HEK293 (cell line): Measurements from ENCODE around the gene TNIK.

Source experiments
- CTCF ChIA-PET: fragments of 350-600 bp; formaldehyde crosslinking; extraction: SDS; loops from one replicate; lab custom pipeline; 2021; ENCODE audit warnings: antibody characterized with exemption; lab: Yijun Ruan, JAX
- POLR2A ChIA-PET: fragments of 300-600 bp; formaldehyde crosslinking; extraction: SDS; loops from one replicate; lab custom pipeline; 2020; ENCODE audit warnings: antibody characterized with exemption, inconsistent platforms; lab: Yijun Ruan, JAX
- H3K27ac ChIP-seq: fragments of 200-500 bp; sonication (Bioruptor generic); 2 replicates; pipeline ENCODE4 v1.5.1; 2014; ENCODE audit warnings: low read depth, low read length, control low read depth, inconsistent platforms; ENCODE audit errors: extremely low read depth
- H3K36me3 ChIP-seq, 2 experiments: fragments of 200-500 bp in 1 of 2; sonication (Bioruptor generic) in 1 of 2; 1 replicate in 1 of 2; 2 replicates in 1 of 2; pipeline ENCODE4 v1.5.1; 2014 to 2017; ENCODE audit warnings: inconsistent platforms in 2 of 2, low read length in 2 of 2; ENCODE audit not compliant: control insufficient read depth in 2 of 2, insufficient read depth in 1 of 2
- H3K4me1 ChIP-seq: fragments of 200-500 bp; sonication (Bioruptor generic); 2 replicates; pipeline ENCODE4 v1.5.1; 2014; ENCODE audit warnings: mild to moderate bottlenecking, low read length, inconsistent platforms; ENCODE audit not compliant: control insufficient read depth, insufficient read depth
- H3K4me3 ChIP-seq: 2 replicates; pipeline ENCODE4 v1.5.1; 2011; ENCODE audit warnings: low read depth, mild to moderate bottlenecking, control low read depth, low read length, moderate library complexity
- H3K9me3 ChIP-seq: fragments of 200-500 bp; sonication (Bioruptor generic); 2 replicates; pipeline ENCODE4 v1.5.1; 2014; ENCODE audit warnings: low read depth, low read length, inconsistent platforms; ENCODE audit not compliant: control insufficient read depth, insufficient read depth
- FEZF1 ChIP-seq: fragments of 450-650 bp; formaldehyde crosslinking; IDR thresholded peaks from 2 replicates; pipeline ENCODE4 v1.5.1; 2016; ENCODE audit warnings: missing biosample characterization, missing genetic modification characterization
- GLIS2 ChIP-seq: fragments of 450-650 bp; formaldehyde crosslinking; IDR thresholded peaks from 2 replicates; pipeline ENCODE4 v1.5.1; 2016; ENCODE audit warnings: missing biosample characterization, missing genetic modification characterization
- KLF1 ChIP-seq: fragments of 450-650 bp; formaldehyde crosslinking; IDR thresholded peaks from 2 replicates; pipeline ENCODE4 v1.5.1; 2016; ENCODE audit warnings: missing biosample characterization, missing genetic modification characterization
- ZFP37 ChIP-seq: fragments of 450-650 bp; formaldehyde crosslinking; IDR thresholded peaks from 2 replicates; pipeline ENCODE4 v1.5.1; 2016; ENCODE audit warnings: missing biosample characterization, missing genetic modification characterization
- ZNF132 ChIP-seq: fragments of 450-650 bp; formaldehyde crosslinking; IDR thresholded peaks from 2 replicates; pipeline ENCODE4 v1.5.1; 2017; ENCODE audit warnings: missing biosample characterization, missing genetic modification characterization, borderline replicate concordance
- ZNF155 ChIP-seq: fragments of 450-650 bp; formaldehyde crosslinking; IDR thresholded peaks from 2 replicates; pipeline ENCODE4 v1.5.1; 2016; ENCODE audit warnings: missing biosample characterization, missing genetic modification characterization
- ZNF157 ChIP-seq: fragments of 450-650 bp; formaldehyde crosslinking; IDR thresholded peaks from 2 replicates; pipeline ENCODE4 v1.5.1; 2016; ENCODE audit warnings: missing biosample characterization, missing genetic modification characterization
- ZNF266 ChIP-seq: fragments of 450-650 bp; formaldehyde crosslinking; IDR thresholded peaks from 2 replicates; pipeline ENCODE4 v1.5.1; 2016; ENCODE audit warnings: missing biosample characterization, missing genetic modification characterization, low read depth
- ZNF274 ChIP-seq, 2 experiments: fragments of 200-500 bp in 1 of 2; fragments of 450-650 bp in 1 of 2; sonication (Bioruptor generic) in 1 of 2; formaldehyde crosslinking in 1 of 2; IDR thresholded peaks; 2 replicates each; pipeline versions ENCODE4 v1.5.1 to v1.6.1; 2014 to 2016; ENCODE audit warnings: borderline replicate concordance in 1 of 2, inconsistent platforms in 1 of 2, low read length in 1 of 2, missing biosample characterization in 1 of 2, missing genetic modification characterization in 1 of 2
- ZNF324 ChIP-seq: fragments of 450-650 bp; formaldehyde crosslinking; IDR thresholded peaks from 2 replicates; pipeline ENCODE4 v1.5.1; 2016; ENCODE audit warnings: missing biosample characterization, missing genetic modification characterization
- ZNF391 ChIP-seq: fragments of 450-650 bp; formaldehyde crosslinking; IDR thresholded peaks from 2 replicates; pipeline ENCODE4 v1.5.1; 2016; ENCODE audit warnings: low read depth, missing biosample characterization, missing genetic modification characterization, borderline replicate concordance
- ZNF416 ChIP-seq: fragments of 450-650 bp; formaldehyde crosslinking; IDR thresholded peaks from 2 replicates; pipeline ENCODE4 v1.5.1; 2016; ENCODE audit warnings: missing biosample characterization, missing genetic modification characterization
- ZNF473 ChIP-seq: fragments of 450-650 bp; formaldehyde crosslinking; IDR thresholded peaks from 2 replicates; pipeline ENCODE4 v1.5.1; 2017; ENCODE audit warnings: missing biosample characterization, missing genetic modification characterization
- ZNF501 ChIP-seq: fragments of 450-650 bp; formaldehyde crosslinking; IDR thresholded peaks from 2 replicates; pipeline ENCODE4 v1.5.1; 2016; ENCODE audit warnings: missing biosample characterization, missing genetic modification characterization
- ZNF549 ChIP-seq: fragments of 450-650 bp; IDR thresholded peaks from 2 replicates; pipeline ENCODE4 v1.5.1; 2018; ENCODE audit warnings: missing biosample characterization, missing genetic modification characterization, mild to moderate bottlenecking, inconsistent platforms, moderate library complexity
- ZNF610 ChIP-seq: fragments of 450-650 bp; formaldehyde crosslinking; IDR thresholded peaks from 2 replicates; pipeline ENCODE4 v1.5.1; 2016; ENCODE audit warnings: missing biosample characterization, missing genetic modification characterization, borderline replicate concordance
- ZNF623 ChIP-seq: fragments of 450-650 bp; formaldehyde crosslinking; IDR thresholded peaks from 2 replicates; pipeline ENCODE4 v1.5.1; 2016; ENCODE audit warnings: missing biosample characterization, missing genetic modification characterization
- ZNF768 ChIP-seq: fragments of 450-650 bp; formaldehyde crosslinking; IDR thresholded peaks from 2 replicates; pipeline ENCODE4 v1.5.1; 2018; ENCODE audit warnings: missing biosample characterization, mild to moderate bottlenecking, missing genetic modification characterization
- ZNF830 ChIP-seq: fragments of 450-650 bp; IDR thresholded peaks from 2 replicates; pipeline ENCODE4 v1.5.0; 2018; ENCODE audit warnings: missing biosample characterization, missing genetic modification characterization, low read depth, mild to moderate bottlenecking, moderate library complexity
- TF ChIP-seq, protein P1 (sequence below): fragments of 450-650 bp; formaldehyde crosslinking; IDR thresholded peaks from 2 replicates; pipeline ENCODE4 v1.5.1; 2016; ENCODE audit warnings: missing biosample characterization, missing genetic modification characterization, borderline replicate concordance
- TF ChIP-seq, protein P2 (sequence below): IDR thresholded peaks from 2 replicates; pipeline ENCODE4 v1.6.1; 2011; ENCODE audit warnings: mild to moderate bottlenecking, low read depth, low read length, borderline replicate concordance
- TF ChIP-seq, protein P3 (sequence below): fragments of 450-650 bp; formaldehyde crosslinking; IDR thresholded peaks from 2 replicates; pipeline ENCODE4 v1.5.1; 2016; ENCODE audit warnings: missing biosample characterization, missing genetic modification characterization, borderline replicate concordance

TNIK gene

DNA sequence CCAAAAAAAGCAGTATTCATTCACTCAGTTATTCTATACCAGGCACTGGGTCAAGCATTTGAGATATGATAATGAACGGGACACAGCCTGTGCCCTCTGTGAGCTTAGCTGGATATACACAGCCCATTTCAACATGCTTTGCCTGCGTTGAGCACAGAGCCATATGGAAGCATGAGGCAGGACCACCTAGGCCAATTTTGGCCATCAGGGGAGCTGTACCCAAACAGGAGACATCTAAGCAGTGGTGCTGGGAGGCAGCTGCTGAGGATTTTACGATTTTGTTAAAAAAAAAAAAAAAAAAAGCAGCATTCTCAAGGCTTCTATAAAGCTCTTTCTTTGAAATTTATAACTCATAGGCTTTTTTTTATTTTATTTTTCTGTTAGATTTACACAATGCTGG, 346.5 kb downstream of the TNIK start:
- TF ChIP-seq, protein P1, sequence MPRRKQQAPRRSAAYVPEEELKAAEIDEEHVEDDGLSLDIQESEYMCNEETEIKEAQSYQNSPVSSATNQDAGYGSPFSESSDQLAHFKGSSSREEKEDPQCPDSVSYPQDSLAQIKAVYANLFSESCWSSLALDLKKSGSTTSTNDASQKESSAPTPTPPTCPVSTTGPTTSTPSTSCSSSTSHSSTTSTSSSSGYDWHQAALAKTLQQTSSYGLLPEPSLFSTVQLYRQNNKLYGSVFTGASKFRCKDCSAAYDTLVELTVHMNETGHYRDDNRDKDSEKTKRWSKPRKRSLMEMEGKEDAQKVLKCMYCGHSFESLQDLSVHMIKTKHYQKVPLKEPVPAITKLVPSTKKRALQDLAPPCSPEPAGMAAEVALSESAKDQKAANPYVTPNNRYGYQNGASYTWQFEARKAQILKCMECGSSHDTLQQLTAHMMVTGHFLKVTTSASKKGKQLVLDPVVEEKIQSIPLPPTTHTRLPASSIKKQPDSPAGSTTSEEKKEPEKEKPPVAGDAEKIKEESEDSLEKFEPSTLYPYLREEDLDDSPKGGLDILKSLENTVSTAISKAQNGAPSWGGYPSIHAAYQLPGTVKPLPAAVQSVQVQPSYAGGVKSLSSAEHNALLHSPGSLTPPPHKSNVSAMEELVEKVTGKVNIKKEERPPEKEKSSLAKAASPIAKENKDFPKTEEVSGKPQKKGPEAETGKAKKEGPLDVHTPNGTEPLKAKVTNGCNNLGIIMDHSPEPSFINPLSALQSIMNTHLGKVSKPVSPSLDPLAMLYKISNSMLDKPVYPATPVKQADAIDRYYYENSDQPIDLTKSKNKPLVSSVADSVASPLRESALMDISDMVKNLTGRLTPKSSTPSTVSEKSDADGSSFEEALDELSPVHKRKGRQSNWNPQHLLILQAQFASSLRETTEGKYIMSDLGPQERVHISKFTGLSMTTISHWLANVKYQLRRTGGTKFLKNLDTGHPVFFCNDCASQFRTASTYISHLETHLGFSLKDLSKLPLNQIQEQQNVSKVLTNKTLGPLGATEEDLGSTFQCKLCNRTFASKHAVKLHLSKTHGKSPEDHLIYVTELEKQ (tag by site-specific recombination) = no peak
- no peak for TF ChIP-seq ZNF830 (tag by site-specific recombination)
- no peak for TF ChIP-seq ZNF623 (tag by site-specific recombination)
- TF ChIP-seq ZFP37 (tag by site-specific recombination) = no peak
- no peak for TF ChIP-seq ZNF501 (tag by site-specific recombination)
- no peak for TF ChIP-seq ZNF157
- no peak for TF ChIP-seq KLF1 (tag by site-specific recombination)
- TF ChIP-seq FEZF1 = no peak
- no peak for TF ChIP-seq ZNF473 (tag by site-specific recombination)
- no peak for TF ChIP-seq ZNF155 (tag by site-specific recombination)
- no peak for TF ChIP-seq ZNF416 (tag by site-specific recombination)
- no peak for TF ChIP-seq GLIS2 (tag by site-specific recombination)
- TF ChIP-seq, all 188 proteins: peak for 0
- H3K9me3 ChIP-seq = no peaks in the 10 kb centered on the region
- ChIA-PET CTCF (interaction anchor here (0.5 to 1.2 kb wide), 7 partner anchors 9 to 680 kb away, joined by 3 to 4 read pairs (median 3); no protein-coding TSS in a partner anchor), POLR2A (interaction anchor here (0.6 kb wide), 1 partner anchor 244 kb away, joined by 3 read pairs; no protein-coding TSS in a partner anchor)
- H3K4me1 ChIP-seq = no peaks in the 10 kb centered on the region
- peaks cover 0 to 17% of the 10 kb centered on the region in 2 experiments; a peak in 2 of 3 replicates for H3K36me3 ChIP-seq
- no peak overlapping the region for H3K27ac ChIP-seq
- no peak overlapping the region for H3K4me3 ChIP-seq

DNA sequence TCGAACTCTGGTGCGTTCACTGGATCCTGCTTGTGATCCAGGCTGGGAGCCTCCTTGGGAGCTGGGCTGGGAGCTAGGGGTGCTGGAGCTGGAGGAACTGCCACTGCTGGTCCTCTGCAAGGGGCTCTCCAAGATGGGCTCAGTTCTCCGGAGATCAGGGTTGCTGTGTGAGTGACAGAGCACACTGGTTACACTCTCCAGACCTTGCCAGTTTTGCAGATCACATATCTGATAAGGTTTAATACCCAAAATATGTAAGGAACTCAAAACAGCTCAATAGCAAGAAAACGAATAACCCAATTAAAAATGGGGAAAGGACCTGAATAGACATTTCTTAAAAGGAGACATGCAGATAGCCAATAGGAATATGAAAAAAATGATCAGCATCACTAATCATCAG, 349.5 kb downstream of the TNIK start:
- ChIA-PET CTCF (no interaction called here), POLR2A (no interaction called here)
- peaks cover 0 to 24% of the 10 kb centered on the region in 2 experiments; a peak in 2 of 3 replicates for H3K36me3 ChIP-seq
- no peak for TF ChIP-seq ZNF610 (tag by site-specific recombination)
- TF ChIP-seq ZNF324 = no peak
- TF ChIP-seq ZNF549 (tag by site-specific recombination) = no peak
- no peak for TF ChIP-seq ZNF132 (tag by site-specific recombination)
- TF ChIP-seq, protein P2, sequence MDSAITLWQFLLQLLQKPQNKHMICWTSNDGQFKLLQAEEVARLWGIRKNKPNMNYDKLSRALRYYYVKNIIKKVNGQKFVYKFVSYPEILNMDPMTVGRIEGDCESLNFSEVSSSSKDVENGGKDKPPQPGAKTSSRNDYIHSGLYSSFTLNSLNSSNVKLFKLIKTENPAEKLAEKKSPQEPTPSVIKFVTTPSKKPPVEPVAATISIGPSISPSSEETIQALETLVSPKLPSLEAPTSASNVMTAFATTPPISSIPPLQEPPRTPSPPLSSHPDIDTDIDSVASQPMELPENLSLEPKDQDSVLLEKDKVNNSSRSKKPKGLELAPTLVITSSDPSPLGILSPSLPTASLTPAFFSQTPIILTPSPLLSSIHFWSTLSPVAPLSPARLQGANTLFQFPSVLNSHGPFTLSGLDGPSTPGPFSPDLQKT = no peak
- TF ChIP-seq, protein P3, sequence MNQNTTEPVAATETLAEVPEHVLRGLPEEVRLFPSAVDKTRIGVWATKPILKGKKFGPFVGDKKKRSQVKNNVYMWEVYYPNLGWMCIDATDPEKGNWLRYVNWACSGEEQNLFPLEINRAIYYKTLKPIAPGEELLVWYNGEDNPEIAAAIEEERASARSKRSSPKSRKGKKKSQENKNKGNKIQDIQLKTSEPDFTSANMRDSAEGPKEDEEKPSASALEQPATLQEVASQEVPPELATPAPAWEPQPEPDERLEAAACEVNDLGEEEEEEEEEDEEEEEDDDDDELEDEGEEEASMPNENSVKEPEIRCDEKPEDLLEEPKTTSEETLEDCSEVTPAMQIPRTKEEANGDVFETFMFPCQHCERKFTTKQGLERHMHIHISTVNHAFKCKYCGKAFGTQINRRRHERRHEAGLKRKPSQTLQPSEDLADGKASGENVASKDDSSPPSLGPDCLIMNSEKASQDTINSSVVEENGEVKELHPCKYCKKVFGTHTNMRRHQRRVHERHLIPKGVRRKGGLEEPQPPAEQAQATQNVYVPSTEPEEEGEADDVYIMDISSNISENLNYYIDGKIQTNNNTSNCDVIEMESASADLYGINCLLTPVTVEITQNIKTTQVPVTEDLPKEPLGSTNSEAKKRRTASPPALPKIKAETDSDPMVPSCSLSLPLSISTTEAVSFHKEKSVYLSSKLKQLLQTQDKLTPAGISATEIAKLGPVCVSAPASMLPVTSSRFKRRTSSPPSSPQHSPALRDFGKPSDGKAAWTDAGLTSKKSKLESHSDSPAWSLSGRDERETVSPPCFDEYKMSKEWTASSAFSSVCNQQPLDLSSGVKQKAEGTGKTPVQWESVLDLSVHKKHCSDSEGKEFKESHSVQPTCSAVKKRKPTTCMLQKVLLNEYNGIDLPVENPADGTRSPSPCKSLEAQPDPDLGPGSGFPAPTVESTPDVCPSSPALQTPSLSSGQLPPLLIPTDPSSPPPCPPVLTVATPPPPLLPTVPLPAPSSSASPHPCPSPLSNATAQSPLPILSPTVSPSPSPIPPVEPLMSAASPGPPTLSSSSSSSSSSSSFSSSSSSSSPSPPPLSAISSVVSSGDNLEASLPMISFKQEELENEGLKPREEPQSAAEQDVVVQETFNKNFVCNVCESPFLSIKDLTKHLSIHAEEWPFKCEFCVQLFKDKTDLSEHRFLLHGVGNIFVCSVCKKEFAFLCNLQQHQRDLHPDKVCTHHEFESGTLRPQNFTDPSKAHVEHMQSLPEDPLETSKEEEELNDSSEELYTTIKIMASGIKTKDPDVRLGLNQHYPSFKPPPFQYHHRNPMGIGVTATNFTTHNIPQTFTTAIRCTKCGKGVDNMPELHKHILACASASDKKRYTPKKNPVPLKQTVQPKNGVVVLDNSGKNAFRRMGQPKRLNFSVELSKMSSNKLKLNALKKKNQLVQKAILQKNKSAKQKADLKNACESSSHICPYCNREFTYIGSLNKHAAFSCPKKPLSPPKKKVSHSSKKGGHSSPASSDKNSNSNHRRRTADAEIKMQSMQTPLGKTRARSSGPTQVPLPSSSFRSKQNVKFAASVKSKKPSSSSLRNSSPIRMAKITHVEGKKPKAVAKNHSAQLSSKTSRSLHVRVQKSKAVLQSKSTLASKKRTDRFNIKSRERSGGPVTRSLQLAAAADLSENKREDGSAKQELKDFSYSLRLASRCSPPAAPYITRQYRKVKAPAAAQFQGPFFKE (tag by site-specific recombination) = no peak
- TF ChIP-seq ZNF266 = no peak
- no peak for TF ChIP-seq ZNF768
- no peak for TF ChIP-seq ZNF391 (tag by site-specific recombination)
- TF ChIP-seq ZNF274 (IDR thresholded peaks at IDR 0.05; ENCODE audit: low read length) = no peak
- TF ChIP-seq ZNF274 (tag by site-specific recombination; IDR thresholded peaks at IDR 0.05; ENCODE audit: borderline replicate concordance) = no peak

More for the DNA sequence above, 349.5 kb downstream of the TNIK start:
- H3K27ac ChIP-seq = no peak overlapping the region
- no peaks in the 10 kb centered on the region for H3K4me1 ChIP-seq
- no peaks in the 10 kb centered on the region for H3K9me3 ChIP-seq
- H3K4me3 ChIP-seq = no peak overlapping the region
